K562 (cell line): ENCODE data around the gene PDE1A. TPM values are rescaled to one million over a fixed set of nuclear protein-coding genes. Genes with fewer than 3 reads are reported as not detected.

Experiments
- ATAC-seq: fragments of 200-7000 bp; cut with Tn5 transposase; 3 replicates; pipeline ENCODE4 v1.9.1; 2020; ENCODE audit warnings: moderate library complexity
- BruUV-seq: library from RNA; stranded (reverse); fragments of 400-500 nt; replicated peaks from 2 replicates; lab custom pipeline; 2021; lab: Mats Ljungman, UMichigan
- CTCF ChIA-PET: fragments of 300-600 bp; formaldehyde crosslinking; extraction: SDS; loops from one replicate; lab custom pipeline; 2021; ENCODE audit warnings: low intra/inter-chr PET ratio; lab: Yijun Ruan, JAX
- POLR2A ChIA-PET: fragments of 300-600, 350-650 bp; sonication (Branson Sonifier 250); formaldehyde crosslinking; extraction: SDS; loops from one replicate; lab custom pipeline; 2021; ENCODE audit warnings: antibody characterized with exemption, inconsistent platforms; lab: Yijun Ruan, JAX
- DNase-seq, 4 experiments: peaks; one replicate each; pipeline versions ENCODE4 v3.0.0 to v3.0.0-alpha.2; 2011 to 2018; ENCODE audit warnings: low spot score in 3 of 4, mixed read lengths in 3 of 4; ENCODE audit errors: extremely low read depth in 1 of 4
- FAIRE-seq: peaks from 2 replicates; lab custom pipeline; 2011; peaks lifted over from hg19 to GRCh38; lab: Jason Lieb, UNC
- H2AFZ ChIP-seq: 2 replicates; pipeline ENCODE4 v1.6.0; 2011; ENCODE audit warnings: low read depth, low read length, control low read depth, inconsistent platforms
- H3K27ac ChIP-seq: fragments of 200-600 bp; 3 replicates; pipeline ENCODE4 v1.8.0; 2011; ENCODE audit warnings: low read depth, mild to moderate bottlenecking, control low read depth, inconsistent platforms, low read length, moderate library complexity, mixed read lengths; ENCODE audit errors: extremely low read depth
- H3K27me3 ChIP-seq, 2 experiments: fragments of 300-600 bp in 1 of 2; 2 replicates in 1 of 2; 3 replicates in 1 of 2; pipeline versions ENCODE4 v1.6.0 to v1.8.0; 2011; ENCODE audit warnings: inconsistent platforms in 2 of 2, low read length in 2 of 2, mild to moderate bottlenecking in 1 of 2, mixed read lengths in 1 of 2, moderate library complexity in 1 of 2; ENCODE audit not compliant: control insufficient read depth in 2 of 2, insufficient read depth in 2 of 2
- H3K36me3 ChIP-seq: fragments of 300-600 bp; 3 replicates; pipeline ENCODE4 v1.8.0; 2011; ENCODE audit warnings: mild to moderate bottlenecking, low read length, inconsistent platforms; ENCODE audit not compliant: control insufficient read depth, insufficient read depth
- H3K4me1 ChIP-seq, 2 experiments: fragments of 200-600 bp in 1 of 2; replicated peaks in 1 of 2; 2 replicates in 1 of 2; 3 replicates in 1 of 2; pipeline versions ENCODE4 v1.5.1 to v1.8.0; 2011; ENCODE audit warnings: inconsistent platforms in 2 of 2, low read length in 2 of 2, mild to moderate bottlenecking in 1 of 2, mixed read lengths in 1 of 2, moderate library complexity in 1 of 2; ENCODE audit not compliant: control insufficient read depth in 2 of 2, insufficient read depth in 2 of 2
- H3K4me2 ChIP-seq: 2 replicates; pipeline ENCODE4 v1.6.1; 2011; ENCODE audit warnings: low read length, control low read depth, inconsistent platforms, mixed read lengths; ENCODE audit not compliant: insufficient read depth
- H3K4me3 ChIP-seq: fragments of 200-600 bp; sonication (generic), shearing (Covaris generic); 2 replicates; pipeline ENCODE4 v1.5.1; 2016; ENCODE audit warnings: control low read depth, inconsistent platforms
- H3K79me2 ChIP-seq: fragments of 200-600 bp; 3 replicates; pipeline ENCODE4 v1.8.0; 2011; ENCODE audit warnings: low read length, inconsistent platforms; ENCODE audit not compliant: control insufficient read depth, insufficient read depth
- H3K9ac ChIP-seq, 2 experiments: 2 replicates each; pipeline versions ENCODE4 v1.6.0 to v1.6.1; 2011; ENCODE audit warnings: low read depth in 2 of 2, low read length in 2 of 2, control low read depth in 1 of 2, inconsistent platforms in 1 of 2, mild to moderate bottlenecking in 1 of 2, mixed read lengths in 1 of 2; ENCODE audit not compliant: insufficient read depth in 1 of 2
- H3K9me1 ChIP-seq: one replicate; pipeline ENCODE4 v1.6.0; 2011; ENCODE audit warnings: inconsistent platforms, mild to moderate bottlenecking, low read length, moderate library complexity; ENCODE audit not compliant: control insufficient read depth, insufficient read depth
- H3K9me3 ChIP-seq: replicated peaks from 2 replicates; pipeline ENCODE4 v1.5.1; 2011; ENCODE audit warnings: low read depth, low read length, inconsistent platforms; ENCODE audit not compliant: control insufficient read depth, insufficient read depth
- H4K20me1 ChIP-seq: replicated peaks from 2 replicates; pipeline ENCODE4 v1.6.1; 2011; ENCODE audit warnings: low read length, inconsistent platforms, mixed read lengths; ENCODE audit not compliant: control insufficient read depth, insufficient read depth
- KDM1A ChIP-seq, 2 experiments: fragments of 450-650 bp; IDR thresholded peaks; 2 replicates each; pipeline ENCODE4 v1.6.1; 2016; ENCODE audit warnings: mild to moderate bottlenecking in 2 of 2
- PRPF4 ChIP-seq: fragments of 200-400 bp; formaldehyde crosslinking; IDR thresholded peaks from one replicate; pipeline ENCODE4 v1.6.1; 2017; ENCODE audit warnings: low read length, low read depth, mild to moderate bottlenecking; ENCODE audit not compliant: insufficient read depth, poor library complexity, severe bottlenecking
- RFX7 ChIP-seq: fragments of 250-450 bp; sonication (Bioruptor Pico); IDR thresholded peaks from 2 replicates; pipeline ENCODE4 v1.5.1; 2021; ENCODE audit warnings: mild to moderate bottlenecking
- SMAD4 ChIP-seq: fragments of 250-450 bp; sonication (Bioruptor Pico); conservative IDR thresholded peaks from 2 replicates; pipeline ENCODE4 v1.8.0; 2021; ENCODE audit warnings: inconsistent platforms, mild to moderate bottlenecking, moderate library complexity
- WHSC1 ChIP-seq: IDR thresholded peaks from one replicate; pipeline ENCODE4 v1.6.1; 2012; ENCODE audit warnings: low read length, control low read depth, inconsistent platforms
- ZNF707 ChIP-seq: fragments of 250-450 bp; sonication (Bioruptor Pico); conservative IDR thresholded peaks from 2 replicates; pipeline ENCODE4 v1.8.0; 2022; ENCODE audit warnings: inconsistent platforms, mild to moderate bottlenecking, moderate library complexity
- in situ Hi-C: fragments of 300-500 bp; cut with MboI; formaldehyde crosslinking; loops from 4 replicates; pipeline ENCODE4 v1.15.0; 2018; ENCODE audit warnings: inconsistent platforms, mixed read lengths
- intact Hi-C: fragments of 100-400 bp; cut with micrococcal nuclease; formaldehyde crosslinking; loops from 2 replicates; pipeline ENCODE4 v1.14.2; 2022
- polyA plus RNA-seq, 8 experiments: library from polyadenylated mRNA; depleted of rRNA in 4 of 8; stranded (reverse) in 5 of 8; unstranded in 3 of 8; fragments of >200 nt; fragmentation: Nextera tagmentation in 2 of 8; fragmentation: Illumina TruSeq in 1 of 8; extraction: Ambion mirVana in 2 of 8; extraction: Trizol in 1 of 8; gene quantifications; 2 replicates each; pipeline versions ENCODE4 v1.2.1 to v1.2.3, GENCODE V29; 2011 to 2014; ENCODE audit warnings: inconsistent platforms in 1 of 8, missing spikeins in 1 of 8
- total RNA-seq, 7 experiments: library from RNA; depleted of rRNA in 6 of 7; stranded (reverse); fragments of >200 nt in 6 of 7; fragmentation: Illumina TruSeq in 2 of 7; extraction: Trizol in 2 of 7; gene quantifications; 2 replicates each; pipeline versions ENCODE4 v1.2.1 to v1.2.3, GENCODE V29; 2011 to 2021; ENCODE audit warnings: low replicate concordance in 1 of 7

PDE1A gene
- total and polyA plus RNA-seq, 9 of the 15 experiments (the other 6 are each of a cell fraction or from before 2014, with no cell fraction given): 0.14 to 0.91 (median 0.32) TPM

DNA sequence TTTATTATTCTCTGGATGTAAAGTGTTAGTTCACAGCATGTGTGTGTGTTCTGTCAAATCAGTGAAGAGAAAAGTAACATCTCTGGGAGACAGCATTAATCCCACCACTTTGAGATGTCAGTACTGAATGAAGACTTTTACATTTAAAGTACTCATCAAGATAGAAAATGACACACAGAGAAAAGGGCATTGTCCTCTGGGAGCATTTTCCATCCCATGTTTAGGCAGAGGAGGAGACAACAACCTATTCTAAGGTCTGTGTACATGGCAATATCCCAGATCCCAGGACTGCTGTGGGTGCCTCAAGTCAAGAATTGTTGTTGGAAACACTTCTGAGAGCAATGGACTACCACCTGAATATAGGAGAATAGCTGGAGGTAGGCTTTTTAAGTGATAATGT, 239.7 kb downstream of the PDE1A start:
- ChIA-PET CTCF (interaction anchor here (1.2 to 3.0 kb wide), 2 partner anchors 463 to 793 kb away, joined by 4 to 27 read pairs; no protein-coding TSS in a partner anchor), POLR2A (interaction anchor here (0.6 kb wide), 1 partner anchor 461 kb away, joined by 6 read pairs; no protein-coding TSS in a partner anchor)
- no peak for ATAC-seq
- Histone ChIP-seq H2AFZ (no peak overlapping the region), H3K9ac (no peak overlapping the region), H3K4me3 (no peak overlapping the region), H3K4me1 (no peaks in the 10 kb centered on the region), H4K20me1 (no peaks in the 10 kb centered on the region), H3K4me2 (no peak overlapping the region), H3K79me2 (no peaks in the 10 kb centered on the region), H3K36me3 (no peaks in the 10 kb centered on the region), H3K27ac (no peak overlapping the region), H3K27me3 (no peaks in the 10 kb centered on the region), H3K9me3 (no peaks in the 10 kb centered on the region), H3K9me1 (no peaks in the 10 kb centered on the region)
- TF ChIP-seq PRPF4 (no peak), KDM1A (IDR thresholded peaks at IDR 0.05) (no peak), WHSC1 (no peak), SMAD4 (no peak), RFX7 (CRISPR knock-in tag) (no peak), ZNF707 (CRISPR knock-in tag) (no peak)
- intact Hi-C loops (loop anchor here (2.0 to 10.0 kb wide), 4 partner anchors 445 to 794 kb away; partner anchors contain the start of gene FRZB), in situ Hi-C loops (loop anchor here (5.0 kb wide), 1 partner anchor 465 kb away; no protein-coding TSS in a partner anchor)
- no TSS peak for BruUV-seq
- no peak for FAIRE-seq
- no peak for DNase-seq
